ENCODE results near the gene GNAQ. TPM values are rescaled to one million over a fixed set of nuclear protein-coding genes. Genes with fewer than 3 reads are reported as not detected.

The GNAQ gene
- total and polyA plus RNA-seq, 2 donors (not counting 1 experiment from before 2014, with no cell fraction given), result 0.60 to 1.4 TPM

DNA sequence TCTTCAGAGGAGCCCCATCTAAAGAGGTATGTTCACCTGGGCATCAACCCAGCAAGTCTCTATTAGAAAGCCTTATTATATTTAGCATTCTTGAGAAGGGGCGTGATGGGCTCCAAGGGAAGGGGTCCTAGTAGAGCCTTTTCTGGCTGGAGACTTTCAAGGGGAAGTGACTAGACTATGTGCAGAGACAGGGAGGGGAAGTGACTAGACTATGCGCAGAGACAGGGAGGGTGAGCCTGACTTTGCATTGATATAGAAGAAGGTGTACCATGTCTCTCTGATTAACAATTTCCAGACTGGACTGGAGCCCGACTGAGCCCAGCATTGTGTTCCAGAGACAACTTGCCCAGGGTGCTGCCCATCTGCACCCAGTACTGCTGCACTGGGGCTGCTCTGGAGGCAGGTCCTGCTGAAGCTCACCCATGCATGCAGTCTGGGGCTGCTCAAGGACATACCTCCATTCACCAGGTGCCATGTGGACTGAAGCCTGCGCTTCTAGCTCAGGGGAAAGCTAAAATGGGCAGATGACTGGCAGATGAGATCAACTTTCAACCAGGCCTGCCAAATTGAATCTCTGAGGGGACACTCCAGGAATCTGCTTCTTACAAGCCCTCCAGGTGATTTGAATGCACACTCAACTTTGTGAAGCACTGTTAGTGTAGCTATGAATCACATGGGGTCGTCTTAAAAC lies 300.5 kb downstream of the GNAQ start:
- H3K36me3 ChIP-seq (replicated peaks in 1 of 2; ENCODE audit: control extremely low read depth in 1 of 2, control insufficient read depth in 1 of 2, extremely low read depth in 1 of 2, insufficient read depth in 2 of 2, low read length in 1 of 2), result no peaks in the 10 kb centered on the region
- no peak overlapping the region for H3K4me3 ChIP-seq (ENCODE audit: control extremely low read depth in 1 of 5, extremely low read depth in 1 of 5, insufficient read depth in 1 of 5, low read depth in 2 of 5, low read length in 4 of 5)
- H3K4me1 ChIP-seq (ENCODE audit: control insufficient read depth in 2 of 2, insufficient read depth in 2 of 2, low read length in 2 of 2), result peaks cover 0 to 3% of the 10 kb centered on the region in 2 donors
- no peaks in the 10 kb centered on the region for H4K20me1 ChIP-seq (ENCODE audit: control insufficient read depth, insufficient read depth, low read length, poor library complexity, severe bottlenecking)
- H3K4me2 ChIP-seq (replicated peaks; ENCODE audit: low read depth, low read length, poor library complexity, severe bottlenecking), result no peak overlapping the region
- no peak overlapping the region for H3K9ac ChIP-seq (ENCODE audit: low read length)
- H3K79me2 ChIP-seq (ENCODE audit: control insufficient read depth, insufficient read depth, low read length), result no peaks in the 10 kb centered on the region
- POLR2A ChIA-PET, result no interaction called here
- no peak overlapping the region for H3K27ac ChIP-seq (ENCODE audit: low read length in 2 of 2)
- H2AFZ ChIP-seq (ENCODE audit: insufficient read depth, low read depth, low read length, poor library complexity, severe bottlenecking), result no peak overlapping the region
- CTCF ChIA-PET, result no interaction called here
- Mint-ChIP-seq H3K27ac (no peak overlapping the region), H3K4me1 (peaks cover 8% of the 10 kb centered on the region), H3K27me3 (no peaks in the 10 kb centered on the region), H3K9me3 (ENCODE audit: insufficient read depth) (no peaks in the 10 kb centered on the region), H3K4me3 (no peak overlapping the region)
- intact Hi-C loops (cut with micrococcal nuclease), result no loop called here
- WGBS (ENCODE audit: insufficient coverage), result 73% methylated on average over 5 of the region's 5 CpGs
- no peak for DNase-seq
- TF ChIP-seq EZH2 (IDR thresholded peaks at IDR 0.05; ENCODE audit: borderline replicate concordance, insufficient read depth, low read depth, low read length, poor library complexity, severe bottlenecking), result no peak
- TF ChIP-seq, protein P1, sequence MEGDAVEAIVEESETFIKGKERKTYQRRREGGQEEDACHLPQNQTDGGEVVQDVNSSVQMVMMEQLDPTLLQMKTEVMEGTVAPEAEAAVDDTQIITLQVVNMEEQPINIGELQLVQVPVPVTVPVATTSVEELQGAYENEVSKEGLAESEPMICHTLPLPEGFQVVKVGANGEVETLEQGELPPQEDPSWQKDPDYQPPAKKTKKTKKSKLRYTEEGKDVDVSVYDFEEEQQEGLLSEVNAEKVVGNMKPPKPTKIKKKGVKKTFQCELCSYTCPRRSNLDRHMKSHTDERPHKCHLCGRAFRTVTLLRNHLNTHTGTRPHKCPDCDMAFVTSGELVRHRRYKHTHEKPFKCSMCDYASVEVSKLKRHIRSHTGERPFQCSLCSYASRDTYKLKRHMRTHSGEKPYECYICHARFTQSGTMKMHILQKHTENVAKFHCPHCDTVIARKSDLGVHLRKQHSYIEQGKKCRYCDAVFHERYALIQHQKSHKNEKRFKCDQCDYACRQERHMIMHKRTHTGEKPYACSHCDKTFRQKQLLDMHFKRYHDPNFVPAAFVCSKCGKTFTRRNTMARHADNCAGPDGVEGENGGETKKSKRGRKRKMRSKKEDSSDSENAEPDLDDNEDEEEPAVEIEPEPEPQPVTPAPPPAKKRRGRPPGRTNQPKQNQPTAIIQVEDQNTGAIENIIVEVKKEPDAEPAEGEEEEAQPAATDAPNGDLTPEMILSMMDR (IDR thresholded peaks at IDR 0.05), result no peak
- H3K9me3 ChIP-seq (ENCODE audit: control extremely low read depth in 1 of 3, control insufficient read depth in 2 of 3, insufficient read depth in 1 of 3, low read length in 2 of 3), result no peaks in the 10 kb centered on the region
- peaks cover 0 to 3% (median 0%) of the 10 kb centered on the region in 4 experiments for H3K27me3 ChIP-seq (replicated peaks in 1 of 4; ENCODE audit: control extremely low read depth in 1 of 4, control insufficient read depth in 3 of 4, insufficient read depth in 4 of 4, low read length in 3 of 4)
- ATAC-seq (ENCODE audit: low read depth), result no peak

DNA sequence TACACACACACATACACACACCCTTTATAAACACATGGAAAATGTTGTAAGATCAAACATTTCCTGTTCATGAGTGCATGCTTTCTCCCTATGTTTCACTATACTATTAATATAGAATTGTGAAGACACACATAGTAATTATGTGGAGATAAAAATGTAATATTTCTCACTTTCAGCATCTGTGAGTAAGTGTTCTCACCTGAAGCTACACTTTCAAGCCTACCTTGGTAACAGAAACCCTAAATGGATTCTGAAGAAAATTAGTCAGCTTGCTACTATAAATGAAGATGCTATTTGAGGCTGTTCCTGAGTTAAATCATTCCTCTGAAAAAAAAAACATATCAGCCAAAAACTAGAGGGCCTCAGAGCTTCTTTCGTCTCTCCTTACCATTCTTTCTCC lies 302.4 kb downstream of the GNAQ start:
- Mint-ChIP-seq H3K27me3 (no peaks in the 10 kb centered on the region), H3K27ac (no peak overlapping the region), H3K4me3 (no peak overlapping the region), H3K4me1 (peaks cover 8% of the 10 kb centered on the region), H3K9me3 (ENCODE audit: insufficient read depth) (no peaks in the 10 kb centered on the region)
- H3K27ac ChIP-seq (ENCODE audit: low read length in 2 of 2), result no peak overlapping the region
- intact Hi-C loops (cut with micrococcal nuclease), result no loop called here
- no CpG with 5 or more reads among the region's 1 CpG for WGBS (ENCODE audit: insufficient coverage)
- peaks cover 0 to 3% of the 10 kb centered on the region in 2 donors for H3K4me1 ChIP-seq (ENCODE audit: control insufficient read depth in 2 of 2, insufficient read depth in 2 of 2, low read length in 2 of 2)
- H3K36me3 ChIP-seq (replicated peaks in 1 of 2; ENCODE audit: control extremely low read depth in 1 of 2, control insufficient read depth in 1 of 2, extremely low read depth in 1 of 2, insufficient read depth in 2 of 2, low read length in 1 of 2), result no peaks in the 10 kb centered on the region
- ATAC-seq (ENCODE audit: low read depth) (no peak), DNase-seq (no peak)
- H3K9me3 ChIP-seq (ENCODE audit: control extremely low read depth in 1 of 3, control insufficient read depth in 2 of 3, insufficient read depth in 1 of 3, low read length in 2 of 3), result no peaks in the 10 kb centered on the region
- POLR2A ChIA-PET, result no interaction called here
- no peak overlapping the region for H3K9ac ChIP-seq (ENCODE audit: low read length)
- TF ChIP-seq EZH2 (IDR thresholded peaks at IDR 0.05; ENCODE audit: borderline replicate concordance, insufficient read depth, low read depth, low read length, poor library complexity, severe bottlenecking), result no peak
- TF ChIP-seq, protein P1 (IDR thresholded peaks at IDR 0.05), result no peak
- CTCF ChIA-PET, result interaction anchor here (0.8 kb wide), 1 partner anchor 272 kb away, joined by 3 read pairs; no protein-coding TSS in a partner anchor
- H4K20me1 ChIP-seq (ENCODE audit: control insufficient read depth, insufficient read depth, low read length, poor library complexity, severe bottlenecking), result no peaks in the 10 kb centered on the region
- H3K27me3 ChIP-seq (replicated peaks in 1 of 4; ENCODE audit: control extremely low read depth in 1 of 4, control insufficient read depth in 3 of 4, insufficient read depth in 4 of 4, low read length in 3 of 4), result peaks cover 0 to 3% (median 0%) of the 10 kb centered on the region in 4 experiments
- no peak overlapping the region for H3K4me2 ChIP-seq (replicated peaks; ENCODE audit: low read depth, low read length, poor library complexity, severe bottlenecking)
- no peak overlapping the region for H3K4me3 ChIP-seq (ENCODE audit: control extremely low read depth in 1 of 5, extremely low read depth in 1 of 5, insufficient read depth in 1 of 5, low read depth in 2 of 5, low read length in 4 of 5)
- no peak overlapping the region for H2AFZ ChIP-seq (ENCODE audit: insufficient read depth, low read depth, low read length, poor library complexity, severe bottlenecking)
- no peaks in the 10 kb centered on the region for H3K79me2 ChIP-seq (ENCODE audit: control insufficient read depth, insufficient read depth, low read length)

All from B cell (primary cell).